Fibroblast of skin of scalp (primary cell): Measurements from ENCODE around the gene PLEKHO2.
A peak's percentile ranks its signal among the peaks of the same experiment; 100 is the strongest.

Experiments used
- DNase-seq: peaks from one replicate; pipeline ENCODE4 v3.0.0-alpha.2; 2013

PLEKHO2 gene

GRCh38 chr15:64856429-64857145 is 14.9 kb downstream of the PLEKHO2 start:
- DNase-seq = peak; percentile 46

- DNase-seq = peak; percentile 63
Measured at GRCh38 chr15:64857421-64857820, 15.7 kb downstream of the PLEKHO2 start.

GRCh38 chr15:64858021-64858575 is 16.4 kb downstream of the PLEKHO2 start:
- DNase-seq = no peak

- DNase-seq = no peak
Measured at GRCh38 chr15:64859226-64859625, 17.5 kb downstream of the PLEKHO2 start.

GRCh38 chr15:64861331-64861730 is 19.6 kb downstream of the PLEKHO2 start:
- no peak for DNase-seq

- no peak for DNase-seq
Measured at GRCh38 chr15:64861960-64862359, 20.2 kb downstream of the PLEKHO2 start.

- DNase-seq = no peak
Measured at GRCh38 chr15:64862408-64862807, 20.7 kb downstream of the PLEKHO2 start.

GRCh38 chr15:64864068-64864467 is 22.4 kb downstream of the PLEKHO2 start:
- DNase-seq = no peak

GRCh38 chr15:64865126-64865997 is 23.6 kb downstream of the PLEKHO2 start:
- no peak for DNase-seq

- DNase-seq = peak; percentile 97
Measured at GRCh38 chr15:64865998-64866520, 24.3 kb downstream of the PLEKHO2 start.

GRCh38 chr15:64869501-64869900 is 27.8 kb downstream of the PLEKHO2 start:
- no peak for DNase-seq

- DNase-seq = no peak
Measured at GRCh38 chr15:64870353-64870752, 28.6 kb downstream of the PLEKHO2 start.

- no peak for DNase-seq
Measured at GRCh38 chr15:64875641-64876223, 34.0 kb downstream of the PLEKHO2 start.

- DNase-seq = no peak
Measured at GRCh38 chr15:64877435-64877834, 35.7 kb downstream of the PLEKHO2 start.

- no peak for DNase-seq
Measured at GRCh38 chr15:64878705-64879104, 37.0 kb downstream of the PLEKHO2 start.

GRCh38 chr15:64883100-64883581 is 41.4 kb downstream of the PLEKHO2 start:
- DNase-seq = no peak

GRCh38 chr15:64883997-64884511 is 42.3 kb downstream of the PLEKHO2 start:
- peak; percentile 86 for DNase-seq

- DNase-seq = no peak
Measured at GRCh38 chr15:64884679-64885078, 43.0 kb downstream of the PLEKHO2 start.

- no peak for DNase-seq
Measured at GRCh38 chr15:64888336-64888735, 46.6 kb downstream of the PLEKHO2 start.

GRCh38 chr15:64891561-64891960 is 49.8 kb downstream of the PLEKHO2 start:
- no peak for DNase-seq

GRCh38 chr15:64892847-64893403 is 51.2 kb downstream of the PLEKHO2 start:
- DNase-seq = no peak
